ENCODE data around the gene ZSWIM5. TPM values are rescaled to one million over a fixed set of nuclear protein-coding genes. Genes with fewer than 3 reads are reported as not detected.

ZSWIM5 gene
- total RNA-seq, 1 experiment from 2014 or later: 2.2 TPM

GRCh38 chr1:45211076-45211475 lies 4.7 kb upstream of the ZSWIM5 start (continued):
- no peak for TF ChIP-seq NR1H2 (CRISPR knock-in tag; IDR thresholded peaks at IDR 0.05)
- no peak for TF ChIP-seq ZNF425 (CRISPR knock-in tag; conservative IDR thresholded peaks at IDR 0.05)

GRCh38 chr1:45206808-45207623 lies 611 bp upstream of the ZSWIM5 start:
- Mint-ChIP-seq H3K27me3 (ENCODE audit: low read depth) (peaks cover 50% of the 10 kb centered on the region), H3K36me3 (no peaks in the 10 kb centered on the region), H3K27ac (no peak overlapping the region), H3K9me3 (no peaks in the 10 kb centered on the region), H3K4me1 (peaks cover 31% of the 10 kb centered on the region), H3K4me3 (peak overlapping the region; percentile 87)
- POLR2A ChIA-PET: interaction anchor here (0.5 to 0.6 kb wide), 2 partner anchors 102 to 363 kb away, joined by 4 to 6 read pairs; no protein-coding TSS in a partner anchor
- DNase-seq (ENCODE audit: low spot score): no peak
- CTCF ChIA-PET: interaction anchor here (0.6 to 1.3 kb wide), 4 partner anchors 16 to 297 kb away, joined by 3 to 6 read pairs (median 3); no protein-coding TSS in a partner anchor
- no peak for ATAC-seq
- TF ChIP-seq ZMAT4 (CRISPR knock-in tag; IDR thresholded peaks at IDR 0.05) (no peak), PREB (CRISPR knock-in tag; IDR thresholded peaks at IDR 0.05; ENCODE audit: borderline replicate concordance) (no peak), JAZF1 (CRISPR knock-in tag; IDR thresholded peaks at IDR 0.05) (no peak), ARID4B (CRISPR knock-in tag; IDR thresholded peaks at IDR 0.05; ENCODE audit: borderline replicate concordance) (no peak), ZNF232 (CRISPR knock-in tag; IDR thresholded peaks at IDR 0.05) (no peak), ZNF416 (CRISPR knock-in tag; IDR thresholded peaks at IDR 0.05) (no peak), NR3C1 (CRISPR knock-in tag; conservative IDR thresholded peaks at IDR 0.05; ENCODE audit: low read depth) (no peak), NR1H2 (CRISPR knock-in tag; IDR thresholded peaks at IDR 0.05) (no peak), KAT7 (CRISPR knock-in tag; IDR thresholded peaks at IDR 0.05; ENCODE audit: borderline replicate concordance) (no peak), AR (CRISPR knock-in tag; IDR thresholded peaks at IDR 0.05) (no peak), ZBTB21 (CRISPR knock-in tag; IDR thresholded peaks at IDR 0.05; ENCODE audit: borderline replicate concordance) (no peak), STAT6 (CRISPR knock-in tag; conservative IDR thresholded peaks at IDR 0.05; ENCODE audit: low read depth) (no peak), CREB1 (CRISPR knock-in tag; IDR thresholded peaks at IDR 0.05) (no peak), PRRX2 (CRISPR knock-in tag; IDR thresholded peaks at IDR 0.05) (no peak), USF1 (CRISPR knock-in tag; IDR thresholded peaks at IDR 0.05) (no peak), E2F5 (CRISPR knock-in tag; IDR thresholded peaks at IDR 0.05) (no peak), NFE2L1 (CRISPR knock-in tag; IDR thresholded peaks at IDR 0.05) (no peak)

Measured in WTC11 (cell line).